ENCODE results near the gene TRMT1. TPM values are rescaled to one million over a fixed set of nuclear protein-coding genes. Genes with fewer than 3 reads are reported as not detected.
A peak's percentile ranks its signal among the peaks of the same experiment; 100 is the strongest.

Gene TRMT1
- total RNA-seq, 1 experiment from 2014 or later = 106 TPM

- TF ChIP-seq AR (CRISPR knock-in tag; IDR thresholded peaks at IDR 0.05) (no peak), ZNF138 (CRISPR knock-in tag; conservative IDR thresholded peaks at IDR 0.05) (no peak), PRRX2 (CRISPR knock-in tag; IDR thresholded peaks at IDR 0.05) (peak; percentile 82), ZMAT4 (CRISPR knock-in tag; IDR thresholded peaks at IDR 0.05) (no peak), ZNF423 (CRISPR knock-in tag; IDR thresholded peaks at IDR 0.05) (peak; percentile 53; the same call in 1 of the 2 replicates), ARID4B (CRISPR knock-in tag; IDR thresholded peaks at IDR 0.05; ENCODE audit: borderline replicate concordance) (no peak; the same call in 1 of the 2 replicates), CBFB (CRISPR knock-in tag; IDR thresholded peaks at IDR 0.05; ENCODE audit: low read depth) (no peak), PRDM15 (CRISPR knock-in tag; IDR thresholded peaks at IDR 0.05) (no peak), FOXK1 (CRISPR knock-in tag; IDR thresholded peaks at IDR 0.05) (no peak), ATF1 (CRISPR knock-in tag; IDR thresholded peaks at IDR 0.05) (no peak), ZNF416 (CRISPR knock-in tag; IDR thresholded peaks at IDR 0.05) (peak; percentile 14; the same call in 1 of the 2 replicates), GABPB1 (CRISPR knock-in tag; IDR thresholded peaks at IDR 0.05) (no peak), MYBL2 (CRISPR knock-in tag; IDR thresholded peaks at IDR 0.05) (no peak), ELF4 (CRISPR knock-in tag; IDR thresholded peaks at IDR 0.05; ENCODE audit: low read depth) (no peak), ZBTB43 (CRISPR knock-in tag; IDR thresholded peaks at IDR 0.05) (no peak), NFATC4 (CRISPR knock-in tag; IDR thresholded peaks at IDR 0.05) (peak; percentile 17; the same call in 1 of the 2 replicates), EMX1 (CRISPR knock-in tag; IDR thresholded peaks at IDR 0.05) (0 out of 2 replicates have a peak, but pooled peaks have one; percentile 75), USF2 (CRISPR knock-in tag; IDR thresholded peaks at IDR 0.05) (no peak), FOXP4 (CRISPR knock-in tag; IDR thresholded peaks at IDR 0.05) (no peak), ERG (CRISPR knock-in tag; IDR thresholded peaks at IDR 0.05) (peak; percentile 71; the same call in 1 of the 2 replicates), ZNF219 (CRISPR knock-in tag; IDR thresholded peaks at IDR 0.05; ENCODE audit: borderline replicate concordance) (no peak), NR3C1 (CRISPR knock-in tag; conservative IDR thresholded peaks at IDR 0.05; ENCODE audit: low read depth) (no peak), JAZF1 (CRISPR knock-in tag; IDR thresholded peaks at IDR 0.05) (no peak)
Measured at GRCh38 chr19:13152356-13152973, 35.9 kb upstream of the TRMT1 start (continued).

All from WTC11 (cell line).